Stomach (tissue), 9 donors: ENCODE data around the gene ZNF282. TPM values are rescaled to one million over a fixed set of nuclear protein-coding genes. Genes with fewer than 3 reads are reported as not detected.

Experiments
- DNase-seq, 2 donors: peaks; one replicate each; pipeline versions ENCODE4 v3.0.0 to v3.0.0-alpha.2; 2013 to 2019
- H3K27ac ChIP-seq, 5 donors: fragments of 200-600 bp in 4 of 5; sonication (generic) in 4 of 5; one replicate each; pipeline ENCODE4 v1.5.1; 2013 to 2019; ENCODE audit warnings: mild to moderate bottlenecking in 1 of 5, moderate library complexity in 1 of 5
- H3K27me3 ChIP-seq, 3 donors: fragments of 200-600 bp; sonication (generic); one replicate each; pipeline ENCODE4 v1.5.1; 2017 to 2019; ENCODE audit warnings: mixed run types in 1 of 3
- H3K36me3 ChIP-seq, 4 donors: fragments of 200-600 bp; sonication (generic); 1 replicate in 3 of 4; 2 replicates in 1 of 4; pipeline ENCODE4 v1.5.1; 2016 to 2019
- H3K4me1 ChIP-seq, 4 donors: fragments of 200-600 bp; sonication (generic); one replicate each; pipeline ENCODE4 v1.5.1; 2016 to 2019
- H3K4me3 ChIP-seq, 4 donors: fragments of 200-600 bp; sonication (generic) in 3 of 4; one replicate each; pipeline ENCODE4 v1.5.1; 2016 to 2019; ENCODE audit warnings: mild to moderate bottlenecking in 1 of 4
- H3K9me3 ChIP-seq, 4 donors: fragments of 200-600 bp; sonication (generic); one replicate each; pipeline ENCODE4 v1.5.1; 2016 to 2019
- CTCF ChIP-seq, 7 experiments: fragments of 450-650 bp in 4 of 7; fragments of 200-600 bp in 3 of 7; sonication (generic) in 3 of 7; IDR thresholded peaks; one replicate each; pipeline ENCODE4 v1.5.1; 2016 to 2019; ENCODE audit warnings: antibody characterized with exemption in 7 of 7, control low read depth in 2 of 7, mild to moderate bottlenecking in 1 of 7
- EP300 ChIP-seq: sonication (generic); formaldehyde crosslinking; IDR thresholded peaks from one replicate; pipeline ENCODE4 v1.6.1; 2017; ENCODE audit warnings: antibody characterized with exemption
- POLR2A ChIP-seq, 4 donors: fragments of 450-650 bp; IDR thresholded peaks; one replicate each; pipeline ENCODE4 v1.6.1; 2016; ENCODE audit warnings: antibody characterized with exemption in 4 of 4, control low read depth in 2 of 4, mild to moderate bottlenecking in 1 of 4, moderate library complexity in 1 of 4
- POLR2AphosphoS5 ChIP-seq, 3 donors: sonication (generic); formaldehyde crosslinking; IDR thresholded peaks; one replicate each; pipeline ENCODE4 v1.6.1; 2016; ENCODE audit warnings: antibody characterized with exemption in 3 of 3
- WGBS, 5 donors: extraction: QIAGEN DNeasy Blood & Tissue Kit in 3 of 5; methylation state at CpG; one replicate each; pipeline versions ENCODE4 v1.1.5 to v1.1.7; 2013 to 2018; 5-methylcytosine and 5-hydroxymethylcytosine counted together
- intact Hi-C: fragments of 100-400 bp; cut with DNase I; formaldehyde crosslinking; loops from one replicate; pipeline ENCODE4 v1.15.1; 2023; ENCODE audit warnings: low total_unique reads
- polyA plus RNA-seq, 3 donors: library from polyadenylated mRNA; stranded (reverse); fragments of 200-250 nt; gene quantifications; one replicate each; pipeline ENCODE4 v1.2.3, GENCODE V29; 2013
- total RNA-seq, 5 donors: library from RNA; depleted of rRNA; stranded (reverse); fragments of >200 nt; gene quantifications; one replicate each; pipeline versions ENCODE4 v1.1.0 to v1.2.3, GENCODE V29; 2014 to 2016
- donor health status: healthy with polysubstance abuse.
- donor health status: Bipolar disorder and iron deficiency.
- donor health status: healthy.

The ZNF282 gene
- total and polyA plus RNA-seq, 8 donors, result 8.4 to 86.0 (median 13.9) TPM

GRCh38 chr7:149197675-149198074, 2.3 kb downstream of the ZNF282 start:
- 64 to 70% (median 65%) methylated on average over 4 of the region's 4 CpGs for WGBS, 5 donors
- no peak overlapping the region for H3K27ac ChIP-seq
- peaks cover 45 to 48% (median 46%) of the 10 kb centered on the region in 4 donors for H3K36me3 ChIP-seq

GRCh38 chr7:149198161-149198816, 2.9 kb downstream of the ZNF282 start:
- intact Hi-C loops, result no loop called here
- no peaks in the 10 kb centered on the region for H3K9me3 ChIP-seq
- H3K27ac ChIP-seq, result no peak overlapping the region
- WGBS, 5 donors, result 86 to 96% (median 92%) methylated on average over 22 of the region's 22 CpGs
- TF ChIP-seq EP300 (no peak), CTCF (IDR thresholded peaks at IDR 0.05) (no peak), POLR2A (IDR thresholded peaks at IDR 0.05) (no peak), POLR2AphosphoS5 (IDR thresholded peaks at IDR 0.05) (no peak)
- peaks cover 17 to 39% (median 27%) of the 10 kb centered on the region in 4 donors for H3K4me1 ChIP-seq
- H3K27me3 ChIP-seq, result no peaks in the 10 kb centered on the region
- DNase-seq, result no peak
- peaks cover 51 to 54% (median 52%) of the 10 kb centered on the region in 4 donors for H3K36me3 ChIP-seq
- no peak overlapping the region for H3K4me3 ChIP-seq

More at GRCh38 chr7:149197675-149198074, 2.3 kb downstream of the ZNF282 start:
- DNase-seq, result no peak
- intact Hi-C loops, result no loop called here
- Histone ChIP-seq H3K4me3 (peak overlapping the region in 1 of 4 donors; percentile 86), H3K9me3 (no peaks in the 10 kb centered on the region), H3K4me1 (peaks cover 17 to 33% (median 27%) of the 10 kb centered on the region in 4 donors), H3K27me3 (no peaks in the 10 kb centered on the region)
- no peak for TF ChIP-seq POLR2A (IDR thresholded peaks at IDR 0.05)
- no peak for TF ChIP-seq POLR2AphosphoS5 (IDR thresholded peaks at IDR 0.05)
- TF ChIP-seq EP300, result no peak
- no peak for TF ChIP-seq CTCF (IDR thresholded peaks at IDR 0.05)

- no peak for DNase-seq
- 92 to 96% (median 95%) methylated on average over 6 of the region's 6 CpGs for WGBS, 5 donors
- intact Hi-C loops, result no loop called here
- TF ChIP-seq CTCF (IDR thresholded peaks at IDR 0.05) (no peak), POLR2AphosphoS5 (IDR thresholded peaks at IDR 0.05) (no peak), POLR2A (IDR thresholded peaks at IDR 0.05) (no peak), EP300 (no peak)
- Histone ChIP-seq H3K4me3 (no peak overlapping the region), H3K4me1 (peaks cover 17 to 42% (median 27%) of the 10 kb centered on the region in 4 donors), H3K27me3 (no peaks in the 10 kb centered on the region), H3K27ac (no peak overlapping the region), H3K9me3 (no peaks in the 10 kb centered on the region), H3K36me3 (peaks cover 55 to 66% (median 63%) of the 10 kb centered on the region in 4 donors)
Observed at GRCh38 chr7:149199234-149199995, 4.1 kb downstream of the ZNF282 start.

GRCh38 chr7:149202831-149203231, 7.5 kb downstream of the ZNF282 start:
- Histone ChIP-seq H3K27me3 (no peaks in the 10 kb centered on the region), H3K9me3 (no peaks in the 10 kb centered on the region), H3K36me3 (peaks cover 76 to 98% (median 96%) of the 10 kb centered on the region in 4 donors), H3K4me1 (peaks cover 0 to 31% (median 15%) of the 10 kb centered on the region in 4 donors), H3K4me3 (no peak overlapping the region), H3K27ac (peak overlapping the region in 1 of 5 donors; percentile 42)
- no peak for DNase-seq
- 81 to 89% (median 85%) methylated on average over 6 of the region's 6 CpGs for WGBS, 5 donors
- intact Hi-C loops, result no loop called here
- TF ChIP-seq CTCF (IDR thresholded peaks at IDR 0.05), result no peak
- TF ChIP-seq POLR2AphosphoS5 (IDR thresholded peaks at IDR 0.05), result peak in 1 of 3 donors; percentile 11
- TF ChIP-seq EP300, result no peak
- no peak for TF ChIP-seq POLR2A (IDR thresholded peaks at IDR 0.05)
